Measurements from ENCODE around the gene FXYD2.

DNA sequence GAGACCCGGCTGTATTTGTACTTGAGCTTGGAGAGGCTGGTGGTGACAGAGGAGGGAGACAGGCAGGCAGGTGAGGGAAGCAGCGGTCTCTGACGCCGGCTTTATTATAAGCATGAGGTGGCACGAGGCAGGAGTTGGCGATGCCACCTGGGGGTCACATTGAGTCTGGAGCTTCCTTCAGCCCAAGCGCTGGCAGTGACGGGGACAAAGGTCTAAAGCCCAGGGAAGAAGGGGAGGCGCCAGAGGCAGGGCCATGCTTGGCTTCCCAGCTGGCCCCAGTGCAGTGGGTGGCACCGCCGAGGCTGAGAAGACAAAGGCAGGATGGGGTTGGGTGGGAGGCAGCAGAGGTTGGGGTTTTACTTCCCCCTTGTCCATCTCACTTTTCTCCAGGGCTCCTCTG lies 4.5 kb downstream of the FXYD2 start:
- TF ChIP-seq, protein P1, sequence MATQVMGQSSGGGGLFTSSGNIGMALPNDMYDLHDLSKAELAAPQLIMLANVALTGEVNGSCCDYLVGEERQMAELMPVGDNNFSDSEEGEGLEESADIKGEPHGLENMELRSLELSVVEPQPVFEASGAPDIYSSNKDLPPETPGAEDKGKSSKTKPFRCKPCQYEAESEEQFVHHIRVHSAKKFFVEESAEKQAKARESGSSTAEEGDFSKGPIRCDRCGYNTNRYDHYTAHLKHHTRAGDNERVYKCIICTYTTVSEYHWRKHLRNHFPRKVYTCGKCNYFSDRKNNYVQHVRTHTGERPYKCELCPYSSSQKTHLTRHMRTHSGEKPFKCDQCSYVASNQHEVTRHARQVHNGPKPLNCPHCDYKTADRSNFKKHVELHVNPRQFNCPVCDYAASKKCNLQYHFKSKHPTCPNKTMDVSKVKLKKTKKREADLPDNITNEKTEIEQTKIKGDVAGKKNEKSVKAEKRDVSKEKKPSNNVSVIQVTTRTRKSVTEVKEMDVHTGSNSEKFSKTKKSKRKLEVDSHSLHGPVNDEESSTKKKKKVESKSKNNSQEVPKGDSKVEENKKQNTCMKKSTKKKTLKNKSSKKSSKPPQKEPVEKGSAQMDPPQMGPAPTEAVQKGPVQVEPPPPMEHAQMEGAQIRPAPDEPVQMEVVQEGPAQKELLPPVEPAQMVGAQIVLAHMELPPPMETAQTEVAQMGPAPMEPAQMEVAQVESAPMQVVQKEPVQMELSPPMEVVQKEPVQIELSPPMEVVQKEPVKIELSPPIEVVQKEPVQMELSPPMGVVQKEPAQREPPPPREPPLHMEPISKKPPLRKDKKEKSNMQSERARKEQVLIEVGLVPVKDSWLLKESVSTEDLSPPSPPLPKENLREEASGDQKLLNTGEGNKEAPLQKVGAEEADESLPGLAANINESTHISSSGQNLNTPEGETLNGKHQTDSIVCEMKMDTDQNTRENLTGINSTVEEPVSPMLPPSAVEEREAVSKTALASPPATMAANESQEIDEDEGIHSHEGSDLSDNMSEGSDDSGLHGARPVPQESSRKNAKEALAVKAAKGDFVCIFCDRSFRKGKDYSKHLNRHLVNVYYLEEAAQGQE (IDR thresholded peaks at IDR 0.05; ENCODE audit: low read depth): no peak
- TF ChIP-seq CEBPB (IDR thresholded peaks at IDR 0.05) (no peak), CREB1 (IDR thresholded peaks at IDR 0.05; ENCODE audit: low read depth) (no peak), RAD21 (IDR thresholded peaks at IDR 0.05; ENCODE audit: low read depth) (no peak), TAF1 (IDR thresholded peaks at IDR 0.05; ENCODE audit: low read depth) (no peak), YY1 (IDR thresholded peaks at IDR 0.05; ENCODE audit: low read depth) (no peak), FOXM1 (IDR thresholded peaks at IDR 0.05; ENCODE audit: borderline replicate concordance, low read depth) (no peak), TCF12 (IDR thresholded peaks at IDR 0.05; ENCODE audit: low read depth) (no peak)
- TF ChIP-seq, protein P2, sequence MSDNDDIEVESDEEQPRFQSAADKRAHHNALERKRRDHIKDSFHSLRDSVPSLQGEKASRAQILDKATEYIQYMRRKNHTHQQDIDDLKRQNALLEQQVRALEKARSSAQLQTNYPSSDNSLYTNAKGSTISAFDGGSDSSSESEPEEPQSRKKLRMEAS (IDR thresholded peaks at IDR 0.05): no peak
